HuH-7 (cell line): ENCODE results near the gene AK5.

Experiments used
- DNase-seq: peaks from one replicate; pipeline ENCODE4 v3.0.0; 2011; ENCODE audit warnings: low spot score

The AK5 gene

DNA sequence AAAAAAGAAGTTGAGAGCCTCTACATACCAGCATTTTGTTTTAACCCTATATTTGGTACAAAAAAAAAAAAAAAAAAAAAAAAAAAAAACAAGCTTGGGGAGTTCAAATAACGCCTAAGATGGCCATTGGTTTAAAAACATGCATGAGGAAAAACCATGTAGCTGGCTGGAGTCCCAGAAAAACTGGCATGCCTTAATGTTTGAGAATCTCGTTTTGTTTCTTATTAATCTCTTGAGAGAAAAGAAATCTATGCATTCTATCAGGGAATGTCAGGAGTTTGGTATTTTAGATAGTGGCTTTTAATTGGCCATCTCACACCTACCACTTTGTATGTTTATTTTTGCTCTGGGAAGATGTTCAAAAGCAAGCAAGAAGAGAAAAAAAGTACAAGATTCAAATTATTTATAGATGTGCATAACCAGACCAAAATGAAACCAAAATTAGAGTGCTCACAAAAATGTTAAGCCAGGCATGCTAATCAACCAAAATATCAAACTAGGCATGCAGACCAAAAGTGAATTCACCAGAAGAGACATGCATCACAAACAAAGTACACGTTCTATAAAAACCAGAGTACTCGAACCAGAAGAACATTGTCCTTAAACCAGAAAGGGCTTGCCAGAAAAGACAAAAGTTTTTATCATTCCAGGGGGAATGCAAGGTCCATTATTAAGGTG lies 156.6 kb downstream of the AK5 start:
- no peak for DNase-seq

- DNase-seq = no peak
Observed at GRCh38 chr1:77446841-77447555, 165.2 kb downstream of the AK5 start.

DNA sequence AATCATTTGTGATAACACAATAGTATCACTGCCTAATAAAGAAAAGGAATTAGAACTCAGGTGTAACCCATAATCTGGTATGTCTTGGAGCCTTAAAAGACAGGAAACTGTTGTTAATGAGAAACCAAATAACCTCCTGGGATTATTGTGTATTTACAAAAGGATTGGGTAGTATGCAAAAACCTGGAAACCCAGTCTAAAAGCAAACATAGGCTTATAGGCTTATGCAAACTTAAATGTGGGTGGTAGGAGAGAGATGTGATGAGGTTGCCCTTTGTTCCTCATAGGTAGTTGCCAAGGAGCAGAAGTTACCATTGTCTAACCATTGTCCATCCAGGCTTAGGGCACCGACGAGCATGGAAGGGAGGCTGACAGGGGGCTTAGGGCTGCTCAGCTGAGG lies 165.8 kb downstream of the AK5 start:
- DNase-seq = no peak

GRCh38 chr1:77459881-77460280 lies 178.1 kb downstream of the AK5 start:
- DNase-seq = no peak

DNA sequence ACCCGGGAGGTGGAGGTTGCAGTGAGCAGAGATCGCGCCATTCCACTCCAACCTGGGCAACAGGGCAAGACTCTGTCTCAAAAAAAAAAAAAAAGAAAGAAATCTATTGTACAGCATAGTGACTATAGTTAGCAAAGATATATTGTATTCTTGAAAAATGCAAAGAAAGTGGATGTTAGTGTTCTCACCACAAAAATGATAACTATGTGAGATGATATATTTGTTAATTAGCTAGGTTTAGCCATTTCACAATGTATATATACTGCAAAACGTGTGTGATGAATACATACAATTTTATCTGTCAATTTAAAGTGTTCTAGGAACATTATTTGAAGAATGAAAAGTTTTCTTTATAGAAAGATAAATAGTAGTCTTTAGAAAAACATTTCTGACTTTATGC lies 179.9 kb downstream of the AK5 start:
- no peak for DNase-seq

- no peak for DNase-seq
Observed at GRCh38 chr1:77463216-77463615, 181.4 kb downstream of the AK5 start.

- no peak for DNase-seq
Observed at GRCh38 chr1:77465139-77465538, 183.3 kb downstream of the AK5 start.

GRCh38 chr1:77465922-77466321 lies 184.1 kb downstream of the AK5 start:
- DNase-seq = no peak

- no peak for DNase-seq
Observed at GRCh38 chr1:77467021-77467595, 185.3 kb downstream of the AK5 start.

DNA sequence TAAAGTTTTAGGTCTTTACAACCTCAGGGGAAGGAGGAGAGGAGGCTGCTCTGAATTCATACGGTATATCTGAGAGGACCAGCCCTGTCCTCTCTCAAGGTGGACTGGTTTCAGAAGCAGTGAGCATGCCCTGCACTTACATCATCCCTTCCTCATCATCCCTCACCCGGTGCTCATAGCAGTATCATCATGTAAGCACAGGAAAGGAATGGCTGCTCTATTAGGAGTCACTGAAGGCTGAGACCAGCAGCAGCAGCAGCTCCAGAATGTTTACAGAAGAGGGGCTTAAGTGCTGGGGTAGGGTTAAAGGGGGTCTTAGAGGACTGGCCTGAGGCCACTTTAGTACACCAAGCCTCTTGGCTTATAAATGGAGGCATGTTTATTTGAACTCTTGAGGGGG lies 185.9 kb downstream of the AK5 start:
- DNase-seq = no peak

DNA sequence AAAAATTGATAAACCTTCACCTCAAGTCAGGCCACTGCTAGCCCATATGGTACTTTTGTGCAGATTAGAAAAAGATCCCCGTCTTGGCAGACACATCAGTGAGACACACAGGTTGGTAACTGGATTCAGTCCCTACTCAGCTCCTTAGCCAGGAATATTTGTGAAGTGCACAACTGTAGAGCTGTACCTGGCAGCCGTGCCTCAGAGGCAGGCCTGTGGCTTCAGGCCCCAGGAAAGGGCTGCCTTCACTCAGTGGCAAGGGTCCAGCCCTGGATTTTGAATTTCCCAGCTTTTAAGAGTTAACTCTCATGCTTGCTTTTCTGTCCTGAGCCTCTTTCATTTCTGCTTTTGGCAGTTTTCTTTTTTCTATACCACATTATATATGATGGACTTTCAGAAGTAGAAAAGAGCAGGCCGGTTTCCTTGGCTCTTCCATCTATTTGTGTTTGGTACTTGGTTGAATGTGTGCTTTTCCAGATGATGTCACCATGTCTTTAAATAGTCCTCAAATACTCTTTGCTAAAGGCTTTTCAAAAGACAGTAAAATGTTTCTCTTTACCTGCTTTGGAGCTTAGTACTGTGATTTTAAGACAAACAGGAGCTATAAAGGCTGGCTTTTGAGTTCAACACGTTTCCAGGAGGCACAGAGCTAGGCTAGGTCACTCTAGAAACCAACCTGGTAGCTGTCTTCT lies 186.6 kb downstream of the AK5 start:
- DNase-seq = no peak

- no peak for DNase-seq
Observed at GRCh38 chr1:77468949-77469710, 187.3 kb downstream of the AK5 start.

GRCh38 chr1:77471691-77472090 lies 189.9 kb downstream of the AK5 start:
- DNase-seq = no peak

- no peak for DNase-seq
Observed at GRCh38 chr1:77473690-77474089, 191.9 kb downstream of the AK5 start.

- no peak for DNase-seq
Observed at GRCh38 chr1:77475641-77476040, 193.8 kb downstream of the AK5 start.

DNA sequence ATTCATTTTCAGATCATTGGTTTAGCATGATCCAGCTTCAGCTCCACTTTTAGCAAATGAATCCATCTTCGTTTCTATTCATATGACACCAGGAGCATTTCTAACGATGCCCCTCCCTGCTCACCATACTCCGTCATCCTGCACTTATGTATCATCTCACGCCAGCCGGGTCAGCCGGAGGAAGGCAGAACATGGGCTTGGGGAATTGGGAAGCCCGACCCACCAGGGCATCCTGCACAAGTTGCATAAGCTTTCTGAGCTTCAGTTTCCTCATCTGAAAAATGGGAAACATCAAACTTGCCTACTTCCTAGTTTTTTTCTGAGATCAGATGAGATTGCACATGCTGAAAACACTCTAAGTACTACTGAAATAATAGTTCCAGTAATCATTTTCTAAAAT lies 194.7 kb downstream of the AK5 start:
- no peak for DNase-seq

DNA sequence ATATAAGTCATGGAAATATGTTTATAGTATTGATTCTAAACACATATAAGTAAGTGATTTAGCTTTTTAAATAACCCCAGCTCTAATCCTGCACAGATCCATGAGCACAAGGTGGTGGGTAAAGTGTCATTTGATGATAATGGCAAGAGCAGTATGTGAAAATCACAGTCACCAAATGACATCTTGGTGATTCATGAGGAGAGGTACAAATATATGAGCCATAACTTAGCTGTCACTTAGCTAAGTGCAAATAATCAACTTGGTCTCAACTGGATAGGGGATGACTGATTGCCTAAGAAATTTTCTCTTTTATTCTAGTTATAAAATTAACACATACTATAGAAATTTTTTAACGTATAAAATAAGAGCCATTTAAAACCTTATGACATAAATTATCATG lies 202.5 kb downstream of the AK5 start:
- no peak for DNase-seq

GRCh38 chr1:77484926-77485325 lies 203.1 kb downstream of the AK5 start:
- DNase-seq = no peak

- DNase-seq = no peak
Observed at GRCh38 chr1:77487631-77488030, 205.8 kb downstream of the AK5 start.

DNA sequence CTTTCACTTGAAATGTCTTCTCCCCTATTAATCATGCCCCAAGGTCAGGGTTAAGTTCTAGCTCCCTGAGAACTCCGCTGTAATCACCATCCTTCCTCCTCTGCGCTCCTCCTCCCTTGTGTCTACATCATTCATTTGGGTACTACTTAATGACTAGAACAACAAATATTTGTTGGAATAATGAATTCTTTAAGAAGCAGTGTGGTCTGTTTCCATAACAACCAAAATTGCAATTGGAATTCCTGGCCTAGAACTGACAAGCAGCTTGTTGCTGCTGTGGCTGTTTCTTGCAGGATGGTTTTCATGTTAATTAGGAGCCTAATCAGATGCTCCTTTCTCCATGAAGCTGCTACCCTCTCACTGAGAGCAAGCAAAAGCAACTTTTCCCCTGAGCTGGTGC lies 208.1 kb downstream of the AK5 start:
- no peak for DNase-seq

DNA sequence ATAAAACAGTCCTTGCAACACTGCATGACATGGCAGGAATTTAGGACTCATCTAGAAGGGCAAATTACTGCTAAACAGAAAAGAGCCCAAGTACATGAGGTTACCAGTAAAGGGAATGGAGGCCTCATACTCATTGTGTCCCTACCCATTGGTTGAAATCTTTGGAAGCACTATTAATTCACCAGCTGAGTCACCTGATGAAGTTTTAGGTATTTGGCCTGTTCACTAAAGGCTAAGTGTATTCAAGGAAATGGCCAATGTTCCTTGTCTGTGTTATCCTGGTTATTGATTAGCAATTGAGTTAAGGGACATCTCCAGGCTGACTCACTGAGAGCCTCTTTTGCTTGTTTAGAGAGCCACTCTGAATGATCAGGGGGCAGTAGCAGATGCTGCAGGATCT lies 212.2 kb downstream of the AK5 start:
- DNase-seq = no peak

DNA sequence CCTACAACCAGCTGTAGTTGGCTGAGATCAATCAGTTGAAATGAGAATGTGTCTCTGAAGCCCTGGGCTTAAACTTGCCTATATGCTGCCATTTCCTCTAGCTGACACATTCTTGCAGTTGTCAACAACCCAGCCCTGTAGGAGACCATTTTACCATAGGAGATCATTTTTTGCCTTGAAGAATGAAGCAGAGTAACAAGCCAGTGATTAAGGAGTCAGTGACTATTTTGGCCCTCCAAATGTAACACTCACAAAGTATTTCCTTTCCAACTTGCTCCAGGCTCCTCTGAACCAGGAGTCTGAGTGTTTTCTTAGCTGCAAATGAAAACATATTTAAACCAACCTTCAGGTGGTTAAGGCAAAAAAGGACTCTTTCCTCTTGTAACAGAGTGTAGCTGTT lies 217.1 kb downstream of the AK5 start:
- DNase-seq = no peak
